NK-92 (cell line): ENCODE measurements around the gene U2AF2.

Experiments used
- DNase-seq: peaks from one replicate; lab custom pipeline; 2025; ENCODE audit not compliant: unreplicated experiment; lab: John Stamatoyannopoulos, UW

U2AF2 gene

DNA sequence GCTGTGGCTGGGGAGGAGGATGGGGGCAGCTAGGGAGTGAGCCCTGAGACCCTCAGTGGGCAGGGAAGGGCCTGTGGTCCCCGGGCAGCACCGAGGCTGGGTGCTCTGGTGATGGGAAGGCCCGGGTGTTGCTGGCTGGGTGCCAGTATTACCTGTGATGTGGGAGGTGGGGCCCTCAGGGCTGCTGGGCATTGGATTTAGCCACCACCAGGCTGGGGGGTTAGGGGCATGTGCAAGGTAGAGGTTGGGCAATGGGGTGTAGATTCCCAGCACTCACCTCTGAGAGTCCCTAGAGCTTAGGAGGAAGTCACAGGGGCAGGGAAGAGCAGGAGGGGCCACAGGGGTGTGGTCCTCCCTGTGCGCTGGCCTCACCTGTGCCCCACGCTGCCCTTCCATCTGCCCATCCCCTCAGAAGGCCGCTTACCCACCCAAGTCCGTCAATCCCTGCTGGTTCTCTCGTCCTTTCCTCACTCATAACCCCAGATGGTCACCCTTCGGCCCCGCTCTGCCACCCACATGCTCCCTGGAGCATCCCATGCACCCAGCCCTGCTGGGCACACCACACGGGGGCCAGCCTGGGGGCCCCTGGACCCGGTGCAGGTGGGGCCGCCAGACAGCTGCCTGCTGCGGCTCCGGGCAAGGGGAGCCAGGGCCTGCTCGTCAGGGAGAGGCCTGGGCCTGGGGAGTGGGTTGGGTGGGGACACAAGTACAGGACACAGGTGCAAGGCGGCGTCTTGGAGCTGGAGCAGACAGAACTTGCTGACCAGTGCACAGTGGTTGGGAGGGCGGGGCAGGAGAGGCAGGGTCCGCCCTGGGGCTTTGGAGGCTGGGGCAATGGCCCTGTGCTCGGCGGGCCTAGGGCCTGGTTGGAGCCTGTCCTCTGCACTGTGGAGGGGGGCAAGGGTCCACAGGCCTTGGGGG is 32.7 kb downstream of the U2AF2 start:
- DNase-seq: no peak

DNA sequence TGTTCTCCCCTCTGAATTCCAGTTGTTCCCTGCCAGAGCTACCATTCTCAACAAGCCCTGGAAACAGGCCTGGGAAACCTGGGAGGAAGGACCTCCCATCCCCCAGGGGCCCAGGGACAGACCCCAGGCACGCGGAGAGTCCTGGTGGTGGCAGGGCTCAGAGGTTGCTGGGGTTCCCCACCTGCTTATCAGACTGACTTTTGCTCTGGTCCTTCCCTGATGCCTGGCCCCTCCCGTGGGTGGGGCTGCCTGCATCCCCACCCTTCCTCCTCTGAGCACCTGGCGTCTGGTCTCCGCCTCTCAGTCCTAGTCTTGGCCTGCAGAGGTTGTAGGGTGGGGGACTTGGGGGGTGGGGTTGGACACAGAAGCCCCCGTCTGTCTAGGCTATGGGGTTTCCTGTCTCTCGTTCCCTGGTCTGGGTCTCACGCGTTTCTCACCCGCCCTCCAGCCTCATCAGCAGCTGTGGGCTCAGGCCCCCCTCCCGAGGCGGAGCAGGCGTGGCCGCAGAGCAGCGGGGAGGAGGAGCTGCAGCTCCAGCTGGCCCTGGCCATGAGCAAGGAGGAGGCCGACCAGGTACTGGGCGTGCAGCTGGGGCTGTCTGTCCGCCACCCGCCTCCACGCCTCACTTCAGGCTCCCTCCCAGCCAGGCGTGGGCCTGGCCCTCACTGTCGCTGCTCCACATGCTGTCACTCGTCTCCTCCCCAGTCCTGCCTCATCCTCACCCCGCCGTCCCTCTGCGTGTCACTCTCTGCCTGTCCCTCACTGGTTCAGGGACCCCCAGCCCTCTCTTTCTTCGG is 33.8 kb downstream of the U2AF2 start:
- DNase-seq: no peak

DNA sequence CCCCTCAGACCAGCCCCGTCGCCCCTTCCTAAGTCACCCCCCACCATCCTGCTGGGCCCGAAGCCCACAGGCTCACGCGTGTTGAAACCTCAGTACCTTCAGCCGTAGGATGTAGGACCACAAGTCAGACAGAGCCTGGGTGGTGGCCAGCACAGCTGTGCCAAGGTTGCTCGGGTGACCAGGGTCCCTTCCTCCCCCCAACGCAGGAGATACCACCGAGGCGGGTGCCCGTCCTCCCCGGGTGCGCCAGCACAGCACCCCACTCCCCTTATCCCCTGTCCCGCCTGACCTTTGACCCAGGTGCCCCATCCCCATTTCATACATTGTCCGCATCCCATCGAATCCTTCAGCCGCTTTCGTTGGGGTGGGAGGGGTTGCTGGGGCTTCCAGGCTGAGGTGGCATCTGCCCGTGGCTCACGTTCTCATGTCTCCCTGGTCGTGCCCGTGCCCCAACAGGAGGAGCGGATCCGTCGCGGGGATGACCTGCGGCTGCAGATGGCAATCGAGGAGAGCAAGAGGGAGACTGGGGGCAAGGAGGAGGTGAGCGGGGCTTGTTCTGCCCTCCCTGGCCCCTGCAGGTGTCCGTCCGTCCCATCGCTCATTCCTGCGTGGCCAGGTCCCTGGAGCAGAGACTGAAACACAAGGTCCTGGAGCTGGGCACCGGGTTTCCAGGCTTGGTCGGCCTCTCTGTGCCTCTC is 34.7 kb downstream of the U2AF2 start:
- DNase-seq: no peak

DNA sequence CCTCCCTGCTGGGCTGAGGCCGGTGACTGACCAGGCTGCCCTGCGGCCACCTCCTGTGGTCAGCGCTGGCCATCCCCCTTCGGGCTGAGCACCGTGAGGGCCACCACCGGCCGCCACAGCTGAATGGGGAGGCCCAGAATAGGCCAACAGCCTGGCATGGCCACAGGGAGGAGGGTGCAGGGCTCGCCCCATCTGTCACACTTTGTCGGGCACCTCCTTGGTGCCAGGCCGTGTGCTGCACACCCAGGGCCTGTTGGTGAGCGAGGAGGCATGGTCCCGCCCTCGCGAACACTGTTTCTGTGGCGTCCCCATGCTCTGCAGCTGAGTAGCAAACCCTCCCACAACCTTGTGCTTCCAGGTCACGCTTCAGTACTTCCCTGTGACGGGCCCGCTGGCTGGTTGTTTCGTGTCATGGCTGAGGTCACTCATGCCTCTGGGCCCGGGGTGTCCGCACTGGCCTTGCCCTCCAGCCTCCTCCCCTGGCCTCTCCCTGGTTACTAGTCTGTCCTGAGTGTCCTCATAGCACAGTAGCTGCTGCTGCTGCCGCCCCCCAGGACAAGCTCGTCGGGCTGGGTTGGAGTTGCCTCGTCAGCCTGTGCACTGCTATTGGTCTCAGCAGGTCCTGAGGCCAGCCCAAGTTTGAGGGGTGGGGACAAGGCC is 35.4 kb downstream of the U2AF2 start:
- DNase-seq: no peak

DNA sequence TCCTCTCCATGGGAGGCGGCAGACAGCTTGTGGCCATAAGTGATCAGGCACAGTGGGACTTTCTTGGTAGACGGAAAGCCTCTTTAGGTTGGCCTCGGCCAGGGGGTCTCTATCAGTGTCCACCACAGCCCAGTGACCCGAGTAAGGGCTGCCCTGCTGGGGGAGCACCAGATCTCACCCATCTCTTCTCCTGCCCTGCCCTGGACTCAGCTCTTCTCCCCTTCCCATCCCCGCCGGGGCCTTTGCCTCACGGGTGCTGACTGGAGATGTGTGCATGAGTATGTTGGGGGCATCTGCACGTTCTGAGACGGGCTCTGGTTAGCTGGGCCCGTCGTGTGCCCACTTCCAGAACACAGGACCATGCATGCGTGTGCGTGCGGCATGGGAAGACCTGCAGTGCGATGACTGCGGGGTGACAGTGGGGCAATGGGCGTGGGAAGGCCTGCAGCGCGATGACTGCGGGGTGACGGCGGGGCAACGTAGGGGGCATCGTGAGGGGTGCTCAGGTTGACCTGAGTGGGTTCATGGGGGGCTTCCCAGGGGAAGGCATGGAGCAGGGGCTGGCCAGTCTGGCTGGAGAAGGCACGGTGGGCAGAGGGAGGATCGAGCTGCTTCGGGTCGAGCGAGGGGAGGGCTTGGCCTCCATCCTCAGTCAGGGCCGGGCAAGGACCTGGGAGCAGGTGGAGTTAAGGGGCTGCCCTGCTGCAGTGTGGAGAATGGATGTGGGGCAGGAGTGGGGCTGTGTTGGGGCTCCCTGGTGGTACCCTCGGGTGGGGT is 36.1 kb downstream of the U2AF2 start:
- no peak for DNase-seq

DNA sequence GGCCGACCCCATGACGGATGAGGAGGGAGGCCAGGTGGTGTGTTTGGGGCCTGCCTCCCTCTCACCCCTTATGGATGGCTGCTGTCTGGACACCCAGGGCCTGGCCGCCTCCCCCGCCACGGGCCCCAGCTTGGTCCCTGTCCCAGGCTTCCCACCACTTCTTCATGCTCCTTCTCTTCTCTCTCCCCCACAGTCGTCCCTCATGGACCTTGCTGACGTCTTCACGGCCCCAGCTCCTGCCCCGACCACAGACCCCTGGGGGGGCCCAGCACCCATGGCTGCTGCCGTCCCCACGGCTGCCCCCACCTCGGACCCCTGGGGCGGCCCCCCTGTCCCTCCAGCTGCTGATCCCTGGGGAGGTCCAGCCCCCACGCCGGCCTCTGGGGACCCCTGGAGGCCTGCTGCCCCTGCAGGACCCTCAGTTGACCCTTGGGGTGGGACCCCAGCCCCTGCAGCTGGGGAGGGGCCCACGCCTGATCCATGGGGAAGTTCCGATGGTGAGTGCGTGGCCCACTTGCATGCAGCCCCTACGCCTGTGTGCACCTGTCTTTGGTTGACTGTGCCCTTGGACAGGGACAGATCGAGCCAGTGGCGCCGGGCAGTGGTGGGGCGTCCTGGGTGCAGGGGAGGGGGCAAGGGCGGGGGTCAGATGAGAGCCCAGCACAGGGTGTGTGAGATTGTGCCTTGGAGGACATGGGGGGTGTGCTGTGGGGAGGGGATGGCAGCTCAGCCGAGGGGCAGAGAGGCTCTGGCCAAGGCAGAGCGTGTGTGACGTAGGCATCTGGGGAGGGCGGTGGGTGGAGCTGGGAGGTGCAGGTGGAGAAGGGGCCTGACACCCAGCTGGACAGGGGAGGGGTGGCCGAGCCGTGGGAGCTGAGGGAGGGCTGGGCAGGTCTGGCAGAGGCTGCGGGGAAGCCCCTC is 37.0 kb downstream of the U2AF2 start:
- no peak for DNase-seq

DNA sequence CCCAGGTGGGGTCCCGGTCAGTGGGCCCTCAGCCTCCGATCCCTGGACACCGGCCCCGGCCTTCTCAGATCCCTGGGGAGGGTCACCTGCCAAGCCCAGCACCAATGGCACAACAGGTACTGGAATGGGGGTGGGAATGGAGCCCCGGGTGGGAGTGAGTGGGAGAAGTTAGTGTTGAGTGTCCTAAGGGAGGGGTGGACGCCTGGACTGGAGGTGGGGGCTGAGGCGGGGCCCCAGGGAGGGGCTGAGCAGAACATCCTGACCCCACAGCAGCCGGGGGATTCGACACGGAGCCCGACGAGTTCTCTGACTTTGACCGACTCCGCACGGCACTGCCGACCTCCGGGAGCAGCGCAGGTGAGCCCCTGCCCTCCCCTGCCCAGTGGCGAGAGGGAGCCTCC is 37.8 kb downstream of the U2AF2 start:
- DNase-seq: no peak

DNA sequence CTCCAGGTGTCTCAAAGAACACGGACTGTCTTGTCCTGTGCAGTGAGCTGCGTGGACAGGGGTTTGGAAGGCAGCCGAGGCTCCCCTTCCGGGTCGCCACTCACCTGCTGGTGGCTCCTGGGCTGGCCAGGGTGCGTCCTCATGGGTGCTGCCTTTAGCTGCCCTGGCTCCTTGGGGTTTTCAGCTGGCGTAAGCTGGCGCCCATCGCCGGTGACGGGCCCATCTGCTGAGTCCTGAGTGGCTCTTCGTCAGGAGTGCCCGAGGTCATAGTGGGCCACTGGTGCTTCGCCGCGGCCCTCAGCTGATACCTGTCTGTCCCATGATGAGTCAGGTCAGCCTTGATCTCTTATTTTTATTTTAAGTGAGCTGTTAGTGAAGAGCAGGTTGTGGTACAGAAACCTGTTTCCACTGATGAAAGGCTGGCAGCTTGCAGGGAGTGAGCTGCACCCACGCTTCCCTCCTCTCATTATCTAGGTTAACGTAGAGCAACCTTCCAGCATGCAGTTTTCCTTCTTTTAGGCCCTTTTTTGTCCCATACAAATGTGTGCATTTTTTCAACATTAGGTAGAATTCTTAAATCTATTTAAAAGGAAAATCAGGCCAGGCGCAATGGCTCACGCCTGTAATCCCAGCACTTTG is 38.6 kb downstream of the U2AF2 start:
- no peak for DNase-seq

DNA sequence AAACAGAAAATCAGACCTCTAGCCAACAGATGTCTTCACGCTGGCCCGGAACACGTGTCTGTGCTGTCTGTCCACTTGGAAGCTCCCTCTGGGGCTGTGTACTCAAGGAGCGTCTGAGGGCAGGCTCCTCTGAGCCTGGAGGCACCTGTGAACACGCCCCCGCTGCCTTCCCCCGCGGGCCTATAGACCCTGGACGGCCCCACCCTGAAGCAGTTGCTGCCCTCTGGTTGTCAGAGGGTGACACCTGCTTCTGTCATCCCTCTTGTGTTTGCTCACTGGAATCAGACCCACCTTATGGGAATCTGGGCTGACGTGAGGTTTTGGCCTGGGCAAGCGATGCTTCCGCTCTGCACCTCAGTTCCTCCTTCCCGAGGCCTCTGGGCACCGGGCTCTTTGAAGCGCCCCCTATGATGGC is 39.4 kb downstream of the U2AF2 start:
- DNase-seq: no peak

DNA sequence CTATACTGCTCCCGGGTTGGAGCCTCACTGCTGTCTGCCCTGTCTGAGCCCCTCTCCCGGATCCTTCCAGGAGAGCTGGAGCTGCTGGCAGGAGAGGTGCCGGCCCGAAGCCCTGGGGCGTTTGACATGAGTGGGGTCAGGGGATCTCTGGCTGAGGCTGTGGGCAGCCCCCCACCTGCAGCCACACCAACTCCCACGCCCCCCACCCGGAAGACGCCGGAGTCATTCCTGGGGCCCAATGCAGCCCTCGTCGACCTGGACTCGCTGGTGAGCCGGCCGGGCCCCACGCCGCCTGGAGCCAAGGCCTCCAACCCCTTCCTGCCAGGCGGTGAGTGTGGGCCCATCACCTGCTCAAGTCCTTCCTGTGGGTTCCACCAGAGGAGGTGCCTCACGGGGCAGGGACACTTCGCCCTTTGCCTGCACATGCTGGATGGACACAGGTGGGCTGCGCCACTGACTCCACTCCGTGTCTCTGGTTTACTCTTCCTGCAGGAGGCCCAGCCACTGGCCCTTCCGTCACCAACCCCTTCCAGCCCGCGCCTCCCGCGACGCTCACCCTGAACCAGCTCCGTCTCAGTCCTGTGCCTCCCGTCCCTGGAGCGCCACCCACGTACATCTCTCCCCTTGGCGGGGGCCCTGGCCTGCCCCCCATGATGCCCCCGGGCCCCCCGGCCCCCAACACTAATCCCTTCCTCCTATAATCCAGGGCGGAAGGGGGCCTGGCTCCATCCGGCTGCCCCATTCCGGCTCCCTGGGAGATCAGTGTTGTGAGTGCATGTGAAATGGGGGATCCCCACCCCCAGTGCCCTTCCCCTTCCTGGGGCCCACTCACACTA is 40.0 kb downstream of the U2AF2 start:
- no peak for DNase-seq

DNA sequence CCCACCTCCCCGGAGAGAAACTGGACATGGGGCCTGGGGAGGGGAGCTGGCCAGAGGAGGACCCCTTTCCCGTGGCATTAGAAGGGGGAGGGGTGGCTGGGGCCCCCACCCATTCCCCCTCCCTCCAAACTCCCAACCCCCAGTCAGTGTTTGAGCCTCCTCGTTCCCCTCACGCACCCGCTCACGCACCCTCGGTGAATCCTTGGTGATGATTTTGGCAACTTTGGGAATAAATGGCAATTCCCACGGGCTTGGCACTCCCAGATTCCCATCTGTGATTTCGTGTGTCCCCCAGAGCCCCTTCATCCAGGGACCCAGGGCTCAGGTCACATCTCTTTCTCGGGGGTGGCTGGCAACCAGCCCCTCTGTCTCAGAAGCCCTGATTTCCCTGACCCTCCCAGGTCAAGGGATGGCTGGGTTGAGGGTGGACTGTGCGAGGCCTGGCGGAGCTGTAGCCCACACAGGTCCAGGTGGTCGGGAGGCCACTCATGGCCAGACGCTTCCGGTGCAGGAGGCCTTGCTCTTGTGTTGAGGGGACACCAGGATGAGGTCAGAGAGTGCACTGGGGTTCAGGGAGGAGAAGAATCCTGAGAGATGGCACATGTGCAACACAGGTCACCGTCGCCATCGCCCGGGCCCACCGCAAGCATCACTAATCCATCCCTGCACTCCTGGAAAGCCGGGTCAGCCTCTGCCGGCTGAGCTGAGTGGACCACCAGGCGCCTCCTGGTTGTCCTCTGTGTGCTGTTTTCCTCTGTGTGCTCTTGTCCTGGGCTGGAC is 40.9 kb downstream of the U2AF2 start:
- DNase-seq: no peak

DNA sequence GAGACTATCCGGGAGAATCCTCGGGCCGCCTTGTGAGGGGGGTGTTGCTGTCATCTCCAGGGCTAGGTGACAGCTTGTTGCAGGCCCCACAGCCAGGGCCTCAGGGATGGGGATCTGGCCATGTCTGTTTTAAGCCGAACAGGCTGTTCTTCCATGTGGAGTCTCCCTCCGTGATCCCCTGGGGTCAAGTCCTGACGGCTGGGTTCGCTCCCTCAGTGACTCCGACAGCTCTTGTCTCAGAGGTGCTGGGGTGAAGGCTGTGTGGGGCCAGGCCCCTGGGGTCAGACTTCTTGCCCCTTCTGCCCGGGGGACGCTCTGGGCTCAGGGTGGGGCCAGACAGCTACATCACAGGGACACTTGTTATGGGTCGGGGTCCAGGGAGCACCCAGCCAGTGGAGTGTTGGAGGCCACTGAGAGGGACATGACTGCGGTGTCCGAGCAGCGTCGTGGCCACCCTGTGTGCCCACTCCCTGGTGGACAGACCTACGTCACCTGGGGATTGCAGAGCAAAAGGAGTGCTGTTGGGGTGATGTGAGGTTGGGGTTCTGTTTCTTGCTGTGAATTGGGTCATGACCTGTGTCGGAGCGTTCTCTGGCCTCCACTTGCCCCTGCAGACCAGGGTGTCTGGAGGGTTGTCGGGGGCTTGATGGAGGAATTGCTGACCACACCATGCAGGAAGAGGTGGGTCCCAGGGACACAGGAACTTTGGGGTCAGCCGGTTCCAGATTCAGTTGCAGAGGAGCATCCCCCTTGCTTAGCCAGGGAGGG is 41.6 kb downstream of the U2AF2 start:
- DNase-seq: no peak

DNA sequence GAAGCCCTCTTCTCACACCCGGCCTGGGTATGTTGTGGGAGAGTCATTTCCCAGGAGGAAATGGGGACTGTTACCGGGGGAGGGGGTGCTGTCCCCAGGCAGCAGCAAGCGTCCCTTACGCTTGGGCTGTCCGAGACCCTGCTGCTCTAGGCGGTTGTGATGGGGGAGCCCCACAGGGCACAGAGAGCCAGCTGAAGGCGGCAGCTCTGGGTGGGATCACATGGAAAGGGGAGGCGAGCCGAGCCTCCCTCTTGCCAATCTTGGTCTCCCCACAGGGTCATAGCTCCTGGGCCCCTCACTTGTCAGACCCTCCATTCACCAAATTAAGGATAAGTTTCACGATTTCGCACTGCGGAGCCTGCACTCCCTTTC is 42.2 kb downstream of the U2AF2 start:
- DNase-seq: no peak

DNA sequence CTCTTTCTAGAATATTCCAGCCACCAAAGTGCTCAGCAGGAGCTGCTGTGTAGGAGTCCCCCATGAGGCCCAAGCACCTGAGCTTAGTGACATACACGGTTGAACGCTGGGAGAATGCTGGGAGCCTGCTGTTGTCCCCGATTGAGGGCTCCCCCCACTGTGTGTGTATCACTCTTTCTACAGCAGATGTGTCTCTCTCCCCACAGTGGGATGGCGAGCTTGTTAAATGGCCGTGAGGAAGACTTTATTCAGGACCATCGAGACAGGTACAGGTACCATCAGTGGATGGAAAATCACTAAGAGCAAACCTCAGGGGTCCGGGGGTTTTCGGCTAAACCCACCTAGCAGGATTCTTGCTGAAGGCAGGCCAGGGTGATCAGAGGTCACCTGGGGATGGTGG is 42.9 kb downstream of the U2AF2 start:
- DNase-seq: no peak

DNA sequence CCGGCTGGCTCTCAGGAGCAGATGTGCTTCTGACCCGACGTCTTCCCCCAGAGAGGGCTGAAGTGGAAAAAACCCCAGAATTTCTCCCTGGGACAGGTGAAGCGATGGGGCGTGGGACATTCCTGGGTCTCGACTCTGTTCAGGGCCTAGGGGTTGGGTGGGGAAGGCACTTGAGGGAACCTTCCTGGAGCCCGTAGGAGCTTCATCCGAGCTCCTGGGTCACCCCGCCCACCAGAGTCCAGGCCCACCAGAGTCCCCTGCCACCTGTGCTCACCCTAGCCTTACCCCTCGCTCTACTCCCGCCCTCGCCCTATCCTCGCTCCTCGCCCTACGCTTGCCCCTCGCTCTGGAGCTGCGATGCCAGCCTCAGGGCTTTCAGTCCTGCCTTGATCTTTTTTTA is 43.4 kb downstream of the U2AF2 start:
- no peak for DNase-seq

DNA sequence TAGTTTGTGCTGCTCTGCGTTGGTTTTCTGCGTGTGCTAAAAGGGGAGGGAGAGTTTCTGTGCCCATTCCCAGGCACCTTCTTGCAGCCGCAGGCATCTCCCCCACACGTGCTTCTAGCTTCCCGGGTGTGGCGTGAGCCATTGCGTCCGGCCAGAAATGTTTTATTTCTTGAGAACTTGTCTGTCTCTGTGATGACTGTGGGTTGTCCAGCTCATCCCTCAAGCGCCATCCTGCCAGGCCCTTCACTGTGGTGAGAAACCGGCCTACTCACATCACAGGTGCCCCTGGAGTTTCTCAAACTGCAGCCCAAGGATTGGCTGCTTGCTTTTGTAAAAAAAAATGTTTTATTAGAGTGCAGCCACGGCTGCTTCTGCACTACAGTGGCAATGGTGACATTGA is 44.4 kb downstream of the U2AF2 start:
- no peak for DNase-seq
